Gastrocnemius medialis (tissue), 4 donors: ENCODE data around the gene S100A4. TPM values are rescaled to one million over a fixed set of nuclear protein-coding genes. Genes with fewer than 3 reads are reported as not detected.
"Not testable (repeated sequence)": the region's sequence is repeated elsewhere in the genome, so short reads cannot be mapped to it uniquely, and the experiment has no call there.

Experiments used
- ATAC-seq, 2 donors: fragments of 150-250 bp; one replicate each; pipeline ENCODE4 v1.9.1; 2016
- DNase-seq, 2 donors: peaks; one replicate each; pipeline ENCODE4 v3.0.0-alpha.2; 2019
- H3K27ac ChIP-seq, 4 donors: fragments of 200-600 bp; sonication (generic); 1 replicate in 1 of 4; 2 replicates in 3 of 4; pipeline ENCODE4 v1.5.1; 2016 to 2018; ENCODE audit warnings: mild to moderate bottlenecking in 2 of 4, moderate library complexity in 1 of 4
- H3K27me3 ChIP-seq, 3 donors: fragments of 200-600 bp; sonication (generic) in 2 of 3; 1 replicate in 1 of 3; 2 replicates in 2 of 3; pipeline versions ENCODE4 v1.5.1 to v1.6.0; 2016 to 2019; ENCODE audit warnings: mild to moderate bottlenecking in 1 of 3, moderate library complexity in 1 of 3
- H3K36me3 ChIP-seq, 2 donors: fragments of 200-600 bp; sonication (generic) in 1 of 2; one replicate each; pipeline ENCODE4 v1.5.1; 2017 to 2018
- H3K4me1 ChIP-seq, 2 donors: fragments of 200-600 bp; sonication (generic) in 1 of 2; one replicate each; pipeline ENCODE4 v1.5.1; 2016 to 2017; ENCODE audit warnings: mild to moderate bottlenecking in 2 of 2
- H3K4me3 ChIP-seq, 4 donors: fragments of 200-600 bp; sonication (generic) in 3 of 4; 1 replicate in 1 of 4; 2 replicates in 3 of 4; pipeline ENCODE4 v1.5.1; 2016 to 2019; ENCODE audit warnings: mild to moderate bottlenecking in 2 of 4
- H3K9me3 ChIP-seq, 3 donors: fragments of 200-600 bp; sonication (generic) in 2 of 3; 1 replicate in 1 of 3; 2 replicates in 2 of 3; pipeline ENCODE4 v1.5.1; 2016 to 2019
- CTCF ChIP-seq, 5 experiments: fragments of 450-650 bp in 3 of 5; fragments of 200-600 bp in 2 of 5; sonication (generic) in 2 of 5; IDR thresholded peaks in 4 of 5; conservative IDR thresholded peaks in 1 of 5; 1 replicate in 4 of 5; 2 replicates in 1 of 5; pipeline ENCODE4 v1.5.1; 2016 to 2019; ENCODE audit warnings: antibody characterized with exemption in 5 of 5, mild to moderate bottlenecking in 3 of 5, moderate library complexity in 3 of 5
- POLR2A ChIP-seq, 2 donors: fragments of 450-650 bp; IDR thresholded peaks; one replicate each; pipeline ENCODE4 v1.6.1; 2017; ENCODE audit warnings: antibody characterized with exemption in 2 of 2, mild to moderate bottlenecking in 2 of 2, moderate library complexity in 2 of 2
- in situ Hi-C, 4 donors: fragments of 200-750 bp; cut with MboI; loops; one replicate each; pipeline versions ENCODE4 v1.15.0 to v1.8.0; 2017; ENCODE audit warnings: low sequenced_read_pairs in 4 of 4
- intact Hi-C: fragments of 100-400 bp; cut with DNase I; formaldehyde crosslinking; loops from one replicate; pipeline ENCODE4 v1.15.1; 2023; ENCODE audit warnings: low total_unique reads
- total RNA-seq, 4 donors: library from RNA; depleted of rRNA; stranded (reverse); fragments of >200 nt; gene quantifications; one replicate each; pipeline versions ENCODE4 v1.1.0 to v1.2.3, GENCODE V29; 2016

S100A4 gene
- total RNA-seq, 4 donors from 2014 or later = 76.8 to 377 (median 144) TPM

GRCh38 chr1:153527683-153528040 lies 17.9 kb downstream of the S100A4 start:
- Histone ChIP-seq H3K4me1 (no peaks in the 10 kb centered on the region), H3K36me3 (no peaks in the 10 kb centered on the region), H3K9me3 (no peaks in the 10 kb centered on the region), H3K27ac (no peak overlapping the region), H3K27me3 (no peaks in the 10 kb centered on the region), H3K4me3 (no peak overlapping the region)
- TF ChIP-seq CTCF (IDR thresholded peaks at IDR 0.05 in 4 of 5, conservative IDR thresholded peaks at IDR 0.05 in 1 of 5) (no peak), POLR2A (IDR thresholded peaks at IDR 0.05) (no peak)
- intact Hi-C loops (no loop called here), in situ Hi-C loops (loop anchor here in 1 of 4 donors (25.0 kb wide), 1 partner anchor 460 kb away; the partner anchor contains the start of genes JTB, RAB13 and RPS27)
- DNase-seq = no peak
- ATAC-seq = no peak

- no peak for TF ChIP-seq CTCF (IDR thresholded peaks at IDR 0.05 in 4 of 5, conservative IDR thresholded peaks at IDR 0.05 in 1 of 5)
- TF ChIP-seq POLR2A (IDR thresholded peaks at IDR 0.05) = no peak
- intact Hi-C loops (no loop called here), in situ Hi-C loops (loop anchor here in 1 of 4 donors (25.0 kb wide), 1 partner anchor 460 kb away; the partner anchor contains the start of genes JTB, RAB13 and RPS27)
- DNase-seq (no peak), ATAC-seq (no peak)
- Histone ChIP-seq H3K9me3 (no peaks in the 10 kb centered on the region), H3K36me3 (no peaks in the 10 kb centered on the region), H3K27ac (no peak overlapping the region), H3K4me3 (no peak overlapping the region), H3K27me3 (no peaks in the 10 kb centered on the region), H3K4me1 (no peaks in the 10 kb centered on the region)
These were observed 18.5 kb downstream of the S100A4 start for GRCh38 chr1:153527023-153527682.

GRCh38 chr1:153526132-153526543 lies 19.5 kb downstream of the S100A4 start:
- Histone ChIP-seq H3K27me3 (no peaks in the 10 kb centered on the region), H3K4me3 (no peak overlapping the region), H3K9me3 (no peaks in the 10 kb centered on the region), H3K27ac (no peak overlapping the region), H3K36me3 (no peaks in the 10 kb centered on the region), H3K4me1 (no peaks in the 10 kb centered on the region)
- in situ Hi-C loops = loop anchor here in 1 of 4 donors (25.0 kb wide), 1 partner anchor 461 kb away; the partner anchor contains the start of genes JTB, RAB13 and RPS27
- no peak for TF ChIP-seq CTCF (IDR thresholded peaks at IDR 0.05 in 4 of 5, conservative IDR thresholded peaks at IDR 0.05 in 1 of 5)
- no peak for TF ChIP-seq POLR2A (IDR thresholded peaks at IDR 0.05)
- no peak for DNase-seq
- intact Hi-C loops = no loop called here
- no peak for ATAC-seq

- ATAC-seq (peak in 1 of 2 donors; percentile 46), DNase-seq (no peak)
- no peak overlapping the region for H3K27ac ChIP-seq
These were observed 20.4 kb downstream of the S100A4 start for GRCh38 chr1:153525088-153525728.

GRCh38 chr1:153522353-153523048 lies 23.1 kb downstream of the S100A4 start:
- H3K27me3 ChIP-seq, H3K36me3 ChIP-seq, H3K9me3 ChIP-seq, DNase-seq, H3K4me1 ChIP-seq, intact Hi-C loops, H3K27ac ChIP-seq, ATAC-seq, H3K4me3 ChIP-seq: not testable (repeated sequence)
- in situ Hi-C loops = loop anchor here in 1 of 4 donors (25.0 kb wide), 1 partner anchor 465 kb away; the partner anchor contains the start of genes JTB, RAB13 and RPS27

More at GRCh38 chr1:153525088-153525728, 20.4 kb downstream of the S100A4 start:
- no peaks in the 10 kb centered on the region for H3K9me3 ChIP-seq
- H3K36me3 ChIP-seq = no peaks in the 10 kb centered on the region
- no peak for TF ChIP-seq POLR2A (IDR thresholded peaks at IDR 0.05)
- no peaks in the 10 kb centered on the region for H3K27me3 ChIP-seq
- no peak overlapping the region for H3K4me3 ChIP-seq
- intact Hi-C loops (no loop called here), in situ Hi-C loops (loop anchor here in 1 of 4 donors (25.0 kb wide), 1 partner anchor 462 kb away; the partner anchor contains the start of genes JTB, RAB13 and RPS27)
- H3K4me1 ChIP-seq = no peaks in the 10 kb centered on the region

- H3K27me3 ChIP-seq, ATAC-seq, intact Hi-C loops, H3K9me3 ChIP-seq, H3K4me3 ChIP-seq, H3K36me3 ChIP-seq, DNase-seq, H3K4me1 ChIP-seq, H3K27ac ChIP-seq: not testable (repeated sequence)
- in situ Hi-C loops = loop anchor here in 1 of 4 donors (25.0 kb wide), 1 partner anchor 465 kb away; the partner anchor contains the start of genes JTB, RAB13 and RPS27
These were observed 23.8 kb downstream of the S100A4 start for GRCh38 chr1:153521808-153522207.
